NCI-H82 treated with DMSO at 0.1 percent for 48 hours (cell line): ENCODE results near the gene OR2M2.

Experiments
- DNase-seq: peaks from one replicate; lab custom pipeline; 2025; ENCODE audit not compliant: unreplicated experiment; lab: John Stamatoyannopoulos, UW

Gene OR2M2

GRCh38 chr1:248174521-248174920, at the start of gene OR2M2:
Gene OR2M2 (plus strand): TSS chr1:248174821. CDS start chr1:248179986, 5,165 bp downstream.
- DNase-seq, result no peak

GRCh38 chr1:248127653-248128052, 47.0 kb upstream of the OR2M2 start:
- no peak for DNase-seq

- no peak for DNase-seq
Measured at GRCh38 chr1:248136811-248137210, 37.8 kb upstream of the OR2M2 start.

GRCh38 chr1:248140846-248141245, 33.8 kb upstream of the OR2M2 start:
- DNase-seq, result no peak

- no peak for DNase-seq
Measured at GRCh38 chr1:248143311-248143710, 31.3 kb upstream of the OR2M2 start.

- no peak for DNase-seq
Measured at GRCh38 chr1:248144513-248145198, 30.0 kb upstream of the OR2M2 start, which contains the start of gene OR2M5. Gene OR2M5 (plus strand): TSS chr1:248145148. CDS start chr1:248145148, 0 bp downstream.

GRCh38 chr1:248152056-248152827, 22.4 kb upstream of the OR2M2 start:
- no peak for DNase-seq

- DNase-seq, result no peak
Measured at GRCh38 chr1:248155927-248156326, 18.7 kb upstream of the OR2M2 start.

GRCh38 chr1:248158758-248159157, 15.9 kb upstream of the OR2M2 start:
- no peak for DNase-seq

GRCh38 chr1:248164031-248164430, 10.6 kb upstream of the OR2M2 start:
- no peak for DNase-seq

- no peak for DNase-seq
Measured at GRCh38 chr1:248165186-248165585, 9.4 kb upstream of the OR2M2 start.

- DNase-seq, result no peak
Measured at GRCh38 chr1:248183996-248184395, 9.4 kb downstream of the OR2M2 start.

- DNase-seq, result no peak
Measured at GRCh38 chr1:248187363-248187762, 12.7 kb downstream of the OR2M2 start.

- no peak for DNase-seq
Measured at GRCh38 chr1:248189026-248189425, 14.4 kb downstream of the OR2M2 start.

- DNase-seq, result no peak
Measured at GRCh38 chr1:248194117-248194516, 19.5 kb downstream of the OR2M2 start.

GRCh38 chr1:248196965-248197364, 22.3 kb downstream of the OR2M2 start, which contains the start of gene OR2M3:
Gene OR2M3 (plus strand): TSS chr1:248197265. CDS start chr1:248203068, 5,803 bp downstream.
- no peak for DNase-seq

GRCh38 chr1:248215880-248216279, 41.3 kb downstream of the OR2M2 start:
- DNase-seq, result no peak

GRCh38 chr1:248225537-248225936, 50.9 kb downstream of the OR2M2 start:
- DNase-seq, result no peak

GRCh38 chr1:248229360-248229908, 54.8 kb downstream of the OR2M2 start:
- no peak for DNase-seq
